Vagina (tissue), 2 donors: ENCODE results near the gene QKI. TPM values are rescaled to one million over a fixed set of nuclear protein-coding genes. Genes with fewer than 3 reads are reported as not detected.

Experiments used
- DNase-seq, 2 donors: peaks; one replicate each; pipeline ENCODE4 v3.0.0-alpha.2; 2017; ENCODE audit errors: extremely low spot score in 2 of 2
- H3K27ac ChIP-seq: fragments of 200-600 bp; sonication (generic); one replicate; pipeline ENCODE4 v1.5.1; 2019
- H3K27me3 ChIP-seq: fragments of 200-600 bp; sonication (generic); one replicate; pipeline ENCODE4 v1.5.1; 2019
- H3K36me3 ChIP-seq, 2 donors: fragments of 200-600 bp; sonication (generic); one replicate each; pipeline ENCODE4 v1.5.1; 2017 to 2019
- H3K4me1 ChIP-seq: fragments of 200-600 bp; sonication (generic); one replicate; pipeline ENCODE4 v1.5.1; 2019
- H3K4me3 ChIP-seq, 2 donors: fragments of 200-600 bp; sonication (generic); 1 replicate in 1 of 2; 2 replicates in 1 of 2; pipeline ENCODE4 v1.5.1; 2016 to 2019
- H3K9me3 ChIP-seq: fragments of 200-600 bp; sonication (generic); one replicate; pipeline ENCODE4 v1.5.1; 2019
- POLR2A ChIP-seq, 2 donors: fragments of 450-650 bp; IDR thresholded peaks; one replicate each; pipeline ENCODE4 v1.6.1; 2017; ENCODE audit warnings: antibody characterized with exemption in 2 of 2, mild to moderate bottlenecking in 2 of 2, moderate library complexity in 2 of 2
- POLR2AphosphoS5 ChIP-seq, 2 donors: sonication (generic); formaldehyde crosslinking; IDR thresholded peaks; one replicate each; pipeline ENCODE4 v1.9.0; 2017; ENCODE audit warnings: antibody characterized with exemption in 2 of 2, mild to moderate bottlenecking in 2 of 2, low read depth in 1 of 2; ENCODE audit not compliant: insufficient read depth in 1 of 2
- intact Hi-C: fragments of 100-400 bp; cut with DNase I; formaldehyde crosslinking; loops from one replicate; pipeline ENCODE4 v1.15.1; 2023
- total RNA-seq: library from RNA; depleted of rRNA; stranded (reverse); fragments of >200 nt; gene quantifications from one replicate; pipeline ENCODE4 v1.2.3, GENCODE V29; 2016
- TF ChIP-seq, protein P1 (sequence below), 3 experiments: fragments of 450-650 bp in 2 of 3; fragments of 200-600 bp in 1 of 3; sonication (generic) in 1 of 3; IDR thresholded peaks; one replicate each; pipeline ENCODE4 v1.5.1; 2017 to 2019; ENCODE audit warnings: antibody characterized with exemption in 3 of 3, mild to moderate bottlenecking in 2 of 3, moderate library complexity in 2 of 3

QKI gene
- total RNA-seq, 1 donor from 2014 or later: 142 TPM

GRCh38 chr6:163483107-163483506, 68.6 kb downstream of the QKI start:
- Histone ChIP-seq H3K27ac (no peak overlapping the region), H3K4me3 (no peak overlapping the region), H3K4me1 (peaks cover 34% of the 10 kb centered on the region), H3K27me3 (no peaks in the 10 kb centered on the region), H3K9me3 (no peaks in the 10 kb centered on the region), H3K36me3 (peaks cover 0 to 5% of the 10 kb centered on the region in 2 donors)
- TF ChIP-seq POLR2AphosphoS5 (IDR thresholded peaks at IDR 0.05; ENCODE audit: insufficient read depth in 1 of 2, low read depth in 1 of 2) (no peak), POLR2A (IDR thresholded peaks at IDR 0.05) (no peak)
- TF ChIP-seq, protein P1, sequence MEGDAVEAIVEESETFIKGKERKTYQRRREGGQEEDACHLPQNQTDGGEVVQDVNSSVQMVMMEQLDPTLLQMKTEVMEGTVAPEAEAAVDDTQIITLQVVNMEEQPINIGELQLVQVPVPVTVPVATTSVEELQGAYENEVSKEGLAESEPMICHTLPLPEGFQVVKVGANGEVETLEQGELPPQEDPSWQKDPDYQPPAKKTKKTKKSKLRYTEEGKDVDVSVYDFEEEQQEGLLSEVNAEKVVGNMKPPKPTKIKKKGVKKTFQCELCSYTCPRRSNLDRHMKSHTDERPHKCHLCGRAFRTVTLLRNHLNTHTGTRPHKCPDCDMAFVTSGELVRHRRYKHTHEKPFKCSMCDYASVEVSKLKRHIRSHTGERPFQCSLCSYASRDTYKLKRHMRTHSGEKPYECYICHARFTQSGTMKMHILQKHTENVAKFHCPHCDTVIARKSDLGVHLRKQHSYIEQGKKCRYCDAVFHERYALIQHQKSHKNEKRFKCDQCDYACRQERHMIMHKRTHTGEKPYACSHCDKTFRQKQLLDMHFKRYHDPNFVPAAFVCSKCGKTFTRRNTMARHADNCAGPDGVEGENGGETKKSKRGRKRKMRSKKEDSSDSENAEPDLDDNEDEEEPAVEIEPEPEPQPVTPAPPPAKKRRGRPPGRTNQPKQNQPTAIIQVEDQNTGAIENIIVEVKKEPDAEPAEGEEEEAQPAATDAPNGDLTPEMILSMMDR (IDR thresholded peaks at IDR 0.05): no peak
- intact Hi-C loops: no loop called here
- no peak for DNase-seq

- H3K4me1 ChIP-seq: peaks cover 46% of the 10 kb centered on the region
- H3K9me3 ChIP-seq: no peaks in the 10 kb centered on the region
- no peak for DNase-seq
- intact Hi-C loops: no loop called here
- no peak overlapping the region for H3K4me3 ChIP-seq
- H3K27me3 ChIP-seq: no peaks in the 10 kb centered on the region
- TF ChIP-seq POLR2AphosphoS5 (IDR thresholded peaks at IDR 0.05; ENCODE audit: insufficient read depth in 1 of 2, low read depth in 1 of 2): no peak
- TF ChIP-seq, protein P1 (IDR thresholded peaks at IDR 0.05): no peak
- no peak overlapping the region for H3K27ac ChIP-seq
- H3K36me3 ChIP-seq: no peaks in the 10 kb centered on the region
Measured at GRCh38 chr6:163485388-163485851, 70.9 kb downstream of the QKI start.

DNA sequence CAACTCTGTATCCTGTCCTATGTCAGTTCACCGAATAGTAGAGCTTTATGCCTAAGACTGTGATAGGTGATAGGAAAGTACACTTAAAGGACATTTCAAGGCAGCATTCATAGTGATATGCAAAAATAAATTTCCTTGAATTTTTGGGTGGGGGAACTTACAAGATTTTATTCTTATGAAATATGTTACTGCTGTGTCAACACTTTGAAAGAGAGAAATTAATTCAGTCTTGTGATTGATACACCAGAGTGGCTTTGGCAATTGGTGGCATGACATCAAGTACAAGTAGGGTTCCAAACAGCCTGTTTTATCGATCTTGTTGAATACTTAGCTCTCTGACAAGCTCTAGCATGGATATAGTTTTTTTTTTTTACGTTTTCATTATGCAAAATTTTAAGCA, 72.3 kb downstream of the QKI start:
- H3K36me3 ChIP-seq: no peaks in the 10 kb centered on the region
- intact Hi-C loops: no loop called here
- no peak overlapping the region for H3K27ac ChIP-seq
- H3K27me3 ChIP-seq: no peaks in the 10 kb centered on the region
- TF ChIP-seq, protein P1 (IDR thresholded peaks at IDR 0.05): no peak
- no peak for TF ChIP-seq POLR2A (IDR thresholded peaks at IDR 0.05)
- no peak for DNase-seq
- H3K9me3 ChIP-seq: no peaks in the 10 kb centered on the region
- H3K4me1 ChIP-seq: peaks cover 52% of the 10 kb centered on the region
- no peak overlapping the region for H3K4me3 ChIP-seq

DNA sequence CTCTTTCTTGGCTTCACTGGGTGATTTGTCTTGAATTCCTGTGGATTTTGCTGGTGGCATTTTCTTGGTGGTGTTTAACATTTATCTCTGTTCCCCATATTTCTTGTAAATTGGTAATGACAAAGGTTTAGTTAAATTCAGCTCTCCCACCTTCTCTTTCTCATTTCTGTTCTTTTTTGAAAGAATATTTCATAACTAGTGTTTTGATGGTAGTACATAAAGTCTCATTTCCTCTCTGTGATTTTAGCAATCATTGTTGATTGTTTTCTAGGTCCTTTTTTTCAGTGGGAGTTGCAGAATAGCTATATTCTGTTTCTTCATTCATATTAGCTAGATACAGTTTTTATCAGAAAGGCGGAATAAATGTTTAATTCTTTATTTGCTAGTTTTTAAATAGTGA, 73.1 kb downstream of the QKI start:
- Histone ChIP-seq H3K9me3 (no peaks in the 10 kb centered on the region), H3K27ac (no peak overlapping the region), H3K4me1 (peaks cover 56% of the 10 kb centered on the region), H3K27me3 (no peaks in the 10 kb centered on the region), H3K36me3 (no peaks in the 10 kb centered on the region), H3K4me3 (no peak overlapping the region)
- intact Hi-C loops: no loop called here
- no peak for TF ChIP-seq POLR2A (IDR thresholded peaks at IDR 0.05)
- TF ChIP-seq POLR2AphosphoS5 (IDR thresholded peaks at IDR 0.05; ENCODE audit: insufficient read depth in 1 of 2, low read depth in 1 of 2): no peak
- TF ChIP-seq, protein P1 (IDR thresholded peaks at IDR 0.05): no peak
- DNase-seq: no peak

DNA sequence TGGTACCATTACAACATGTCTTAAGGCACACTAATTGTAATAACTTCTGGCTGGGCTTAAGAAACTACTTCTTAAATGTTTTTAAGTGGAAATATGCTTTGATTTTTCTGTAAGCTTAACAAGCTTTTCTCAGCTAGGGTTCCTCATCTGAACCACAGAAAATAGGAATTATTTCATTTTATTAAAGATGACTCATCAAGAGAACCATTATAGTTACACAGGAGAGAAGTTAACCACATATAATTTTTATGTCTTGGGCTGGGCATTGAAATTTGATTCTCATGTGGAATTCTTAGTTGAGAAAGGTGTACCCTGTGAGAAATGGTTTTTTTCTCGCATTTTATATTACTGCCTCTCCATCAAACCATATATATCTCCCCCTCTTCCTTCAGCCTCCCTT, 75.1 kb downstream of the QKI start:
- H3K27ac ChIP-seq: no peak overlapping the region
- no peaks in the 10 kb centered on the region for H3K27me3 ChIP-seq
- TF ChIP-seq POLR2A (IDR thresholded peaks at IDR 0.05) (no peak), POLR2AphosphoS5 (IDR thresholded peaks at IDR 0.05; ENCODE audit: insufficient read depth in 1 of 2, low read depth in 1 of 2) (no peak)
- TF ChIP-seq, protein P1 (IDR thresholded peaks at IDR 0.05): no peak
- no peaks in the 10 kb centered on the region for H3K36me3 ChIP-seq
- peaks cover 64% of the 10 kb centered on the region for H3K4me1 ChIP-seq
- DNase-seq: no peak
- intact Hi-C loops: no loop called here
- H3K9me3 ChIP-seq: no peaks in the 10 kb centered on the region
- no peak overlapping the region for H3K4me3 ChIP-seq
